Hematopoietic multipotent progenitor cell (in vitro differentiated cells): ENCODE data around the gene EIF4E2. TPM values are rescaled to one million over a fixed set of nuclear protein-coding genes. Genes with fewer than 3 reads are reported as not detected.

Source experiments
- DNase-seq, 3 donors: peaks; one replicate each; pipeline ENCODE4 v3.0.0-alpha.2; 2011 to 2015; ENCODE audit warnings: low read depth in 2 of 3, low spot score in 2 of 3
- total RNA-seq: library from RNA; depleted of rRNA; stranded (reverse); fragments of >200 nt; gene quantifications from one replicate; pipeline ENCODE4 v1.2.3, GENCODE V29; 2012

Gene EIF4E2
- total RNA-seq, 1 donor: 24.2 TPM

DNA sequence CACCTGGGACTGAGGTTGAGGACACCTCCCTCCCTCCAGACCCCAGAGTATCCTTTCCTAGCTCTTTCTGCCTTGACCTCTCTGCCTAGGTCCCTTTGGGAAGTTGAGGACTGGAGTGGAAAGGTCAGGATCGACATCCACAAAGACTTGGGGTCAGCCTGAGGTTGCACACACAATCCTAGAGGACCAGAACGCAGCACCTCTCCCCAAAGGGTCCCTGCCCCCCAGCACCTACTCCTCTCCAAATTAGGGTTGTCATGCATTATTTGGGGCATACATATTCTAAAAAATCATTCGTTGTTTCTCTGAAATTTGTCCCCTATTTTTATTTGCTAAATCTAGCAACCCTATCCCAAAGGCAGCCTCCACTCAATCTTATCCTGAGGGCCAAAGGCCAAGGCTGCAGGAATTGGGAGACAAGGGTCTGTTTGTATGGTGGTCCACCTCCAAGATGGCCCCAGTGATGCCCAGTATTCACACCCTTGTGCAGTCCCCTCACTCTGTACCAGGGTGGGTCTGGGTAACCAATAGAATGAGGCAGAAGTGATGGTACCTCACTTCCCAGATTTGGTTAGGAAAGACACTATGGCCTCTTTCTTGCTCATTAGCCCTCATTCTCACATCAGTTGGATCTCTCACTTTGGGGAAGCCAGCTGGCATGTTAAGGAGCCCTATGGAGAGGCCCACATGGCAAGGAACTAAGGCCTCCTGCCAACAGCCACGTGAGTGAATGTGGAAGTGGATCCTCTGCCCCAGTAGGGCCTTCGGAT lies 14.5 kb upstream of the EIF4E2 start:
- no peak for DNase-seq

DNA sequence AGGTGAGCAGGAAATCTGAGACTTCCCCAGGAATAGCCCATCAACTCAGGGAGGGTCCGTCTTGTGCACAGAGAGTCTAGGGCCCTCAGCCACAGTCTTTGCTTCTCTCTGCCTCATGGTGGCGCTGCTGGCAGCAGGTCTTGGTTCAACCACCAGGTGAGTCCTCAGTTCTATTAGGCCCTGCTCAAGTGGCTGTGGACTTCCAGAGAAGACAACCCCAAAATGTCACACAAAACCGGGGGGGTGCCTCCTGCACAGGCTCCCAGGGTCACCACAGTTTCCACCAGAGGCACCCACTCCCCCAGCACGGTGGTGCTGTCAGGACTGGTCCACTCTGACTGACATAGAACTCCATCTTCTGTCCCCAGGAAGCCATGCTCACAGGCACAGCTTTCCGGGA lies 13.4 kb upstream of the EIF4E2 start:
- no peak for DNase-seq

DNA sequence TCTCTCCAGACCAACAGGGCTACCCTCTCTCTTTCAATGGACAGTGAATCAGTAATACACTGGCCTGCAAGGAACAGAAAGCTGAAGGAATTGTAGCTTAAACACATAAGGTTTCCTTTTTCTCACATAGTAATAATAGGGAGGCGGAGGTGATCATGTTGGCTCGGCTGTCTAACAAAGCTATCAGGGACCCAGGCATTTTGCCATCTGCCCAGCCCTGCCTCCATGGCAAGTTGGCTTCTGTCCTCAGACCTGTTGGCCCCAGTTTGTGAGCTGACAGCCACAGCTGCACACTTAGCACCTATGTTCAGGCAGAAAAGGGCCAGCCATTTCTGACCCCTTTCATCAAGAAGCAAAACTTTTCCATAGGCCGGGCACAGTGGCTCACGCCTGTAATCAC lies 13.0 kb upstream of the EIF4E2 start:
- no peak for DNase-seq

DNA sequence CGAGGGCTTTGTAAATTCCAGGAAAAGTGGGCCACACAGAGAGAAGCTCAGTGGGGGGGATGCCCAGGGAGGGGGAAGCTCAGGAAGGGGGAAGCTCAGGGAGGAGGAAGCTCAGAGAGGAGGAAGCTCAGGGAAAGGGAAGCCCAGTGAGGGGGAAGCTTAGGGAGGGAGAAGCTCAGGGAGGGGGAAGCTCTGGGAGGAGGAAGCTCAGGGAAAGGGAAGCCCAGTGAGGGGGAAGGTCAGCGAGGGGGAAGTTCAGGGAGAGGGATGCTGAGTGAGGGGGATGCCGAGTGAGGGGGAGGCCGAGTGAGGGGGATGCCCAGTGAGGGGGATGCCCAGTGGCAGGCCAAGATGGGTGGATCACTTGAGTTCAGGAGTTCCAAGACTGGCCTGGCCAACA lies 11.8 kb upstream of the EIF4E2 start:
- DNase-seq: no peak

DNA sequence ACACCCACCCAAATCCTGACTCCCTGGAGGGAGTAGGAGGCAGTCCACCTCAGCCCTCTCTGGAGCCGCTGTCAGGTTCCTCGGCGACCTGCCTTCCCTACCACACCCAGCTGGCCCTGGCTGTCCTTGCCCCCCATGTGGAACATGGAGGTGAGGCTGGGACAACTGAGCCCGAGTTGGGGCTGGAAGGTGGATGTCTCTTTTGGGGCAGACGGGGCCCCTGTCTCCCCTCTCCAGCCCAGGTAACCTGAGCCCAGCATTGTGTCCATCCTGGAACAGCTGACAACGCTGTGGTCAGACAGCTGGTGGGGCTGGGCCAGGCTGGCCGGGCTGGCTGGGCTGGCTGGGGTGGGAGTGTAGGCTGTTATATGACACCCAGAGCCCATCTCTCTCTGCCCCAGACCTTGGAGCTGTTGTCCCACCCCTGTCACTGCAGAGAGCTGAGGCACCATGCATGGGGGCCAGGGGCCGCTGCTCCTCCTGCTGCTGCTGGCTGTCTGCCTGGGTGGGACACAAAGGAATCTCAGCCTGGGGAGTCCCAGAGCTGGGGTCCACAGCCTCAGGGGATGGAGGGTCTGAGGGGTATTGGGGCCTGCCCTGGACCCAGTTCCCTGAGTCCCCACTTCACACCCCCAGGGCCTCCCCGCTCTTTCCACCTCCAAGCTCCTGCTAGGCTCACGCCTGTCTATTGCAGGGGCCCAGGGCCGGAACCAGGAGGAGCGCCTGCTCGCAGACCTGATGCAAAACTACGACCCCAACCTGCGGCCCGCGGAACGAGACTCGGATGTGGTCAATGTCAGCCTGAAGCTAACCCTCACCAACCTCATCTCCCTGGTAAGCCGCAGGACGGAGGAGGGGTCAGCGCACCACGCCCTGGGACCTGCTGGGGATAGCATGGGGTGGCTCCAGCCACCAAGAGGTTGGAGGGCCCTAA lies 10.9 kb upstream of the EIF4E2 start, which contains the start of gene CHRNG:
Gene CHRNG (plus strand): TSS at position 395 of the 934 bp plus-strand sequence. CDS start 56 bp downstream, at position 451.
- DNase-seq: no peak

DNA sequence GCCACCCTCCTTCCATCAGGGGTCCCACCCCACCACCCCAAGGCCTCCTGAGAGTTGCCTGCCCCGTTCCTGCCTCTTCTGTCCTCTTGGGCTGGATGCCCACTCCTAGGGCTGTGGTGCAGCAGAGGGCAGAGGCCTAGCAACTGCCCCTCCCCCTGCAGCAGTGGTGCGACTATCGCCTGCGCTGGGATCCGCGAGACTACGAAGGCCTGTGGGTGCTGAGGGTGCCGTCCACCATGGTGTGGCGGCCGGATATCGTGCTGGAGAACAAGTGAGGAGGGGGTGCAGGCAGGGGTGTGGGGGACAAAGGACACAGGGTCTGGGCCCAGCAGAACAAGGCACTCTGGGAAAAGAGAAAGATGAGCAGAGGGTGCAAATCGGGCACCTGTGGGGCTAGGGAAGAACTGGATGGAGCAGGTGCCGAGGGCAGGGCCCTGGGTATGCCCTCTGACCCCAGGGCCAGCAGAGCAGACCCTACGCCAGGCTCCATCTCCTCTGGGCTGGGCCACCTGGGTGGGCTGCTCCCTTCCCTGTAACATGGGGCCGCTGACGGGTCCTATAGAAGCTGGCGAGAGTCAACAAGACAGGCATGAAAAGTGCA lies 9.9 kb upstream of the EIF4E2 start:
- DNase-seq: no peak

DNA sequence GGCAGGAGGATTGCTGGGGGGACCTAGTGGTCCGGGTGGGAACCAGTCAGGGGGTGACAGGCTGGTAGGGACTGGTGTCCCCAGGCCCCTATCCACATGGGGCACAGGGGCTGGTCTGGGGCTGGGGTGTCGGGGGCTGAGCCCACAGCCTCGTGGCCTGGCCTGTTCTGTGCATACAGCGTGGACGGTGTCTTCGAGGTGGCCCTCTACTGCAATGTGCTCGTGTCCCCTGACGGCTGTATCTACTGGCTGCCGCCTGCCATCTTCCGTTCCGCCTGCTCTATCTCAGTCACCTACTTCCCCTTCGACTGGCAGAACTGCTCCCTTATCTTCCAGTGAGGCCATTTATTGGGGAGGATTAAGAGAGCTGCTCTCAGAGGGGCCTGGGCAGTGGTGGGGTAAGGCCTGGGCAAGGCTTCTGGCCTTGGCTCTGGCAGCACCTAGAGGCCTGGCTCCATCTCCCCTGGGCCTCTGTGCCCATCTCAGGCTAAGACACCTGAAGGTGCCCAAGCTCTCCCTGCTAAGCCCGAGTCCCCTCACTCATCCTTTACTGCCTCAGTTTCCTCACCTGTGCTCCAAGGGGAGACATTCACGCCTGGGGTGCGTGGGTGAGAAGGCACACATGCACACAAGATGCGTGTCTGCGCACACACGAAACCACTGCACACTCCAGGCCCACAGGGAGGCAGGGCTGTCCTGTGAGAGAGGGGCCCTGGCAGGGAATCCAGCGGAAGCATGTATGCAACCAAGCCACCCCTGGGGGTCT lies 9.1 kb upstream of the EIF4E2 start:
- DNase-seq: peak in 2 of 3 donors; percentile 23 to 50

DNA sequence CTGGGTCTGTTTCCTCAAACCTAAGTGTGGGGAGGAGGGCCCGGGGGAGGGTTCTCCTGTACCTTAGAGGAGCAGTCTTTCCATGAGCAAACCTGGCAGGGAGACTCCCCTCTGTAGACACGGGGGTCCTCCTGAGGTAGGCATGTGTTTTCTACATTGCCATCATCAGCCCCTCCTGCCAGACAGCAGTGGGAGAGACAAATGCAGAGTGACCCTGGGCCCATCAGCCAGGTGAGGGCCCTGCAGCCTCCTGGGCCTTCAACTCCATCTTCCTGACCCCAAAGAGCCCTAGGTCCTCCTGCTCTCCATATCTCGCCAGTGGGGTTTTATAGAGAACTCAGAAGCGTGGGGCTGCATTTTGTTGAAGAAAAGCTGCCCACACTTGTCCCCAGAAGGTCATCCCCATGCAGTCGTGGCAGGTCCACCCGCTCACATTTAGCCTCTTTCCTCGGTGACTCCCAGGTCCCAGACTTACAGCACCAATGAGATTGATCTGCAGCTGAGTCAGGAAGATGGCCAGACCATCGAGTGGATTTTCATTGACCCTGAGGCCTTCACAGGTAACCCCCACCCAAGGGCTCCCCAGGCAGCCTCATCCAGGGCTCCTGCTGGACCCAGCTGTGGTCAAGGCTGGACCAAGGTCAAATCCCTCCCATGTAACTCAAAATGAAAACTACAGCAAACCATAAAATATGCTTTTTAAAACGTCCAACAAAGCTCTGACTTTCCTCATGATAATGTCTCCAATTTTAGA lies 8.4 kb upstream of the EIF4E2 start:
- no peak for DNase-seq

DNA sequence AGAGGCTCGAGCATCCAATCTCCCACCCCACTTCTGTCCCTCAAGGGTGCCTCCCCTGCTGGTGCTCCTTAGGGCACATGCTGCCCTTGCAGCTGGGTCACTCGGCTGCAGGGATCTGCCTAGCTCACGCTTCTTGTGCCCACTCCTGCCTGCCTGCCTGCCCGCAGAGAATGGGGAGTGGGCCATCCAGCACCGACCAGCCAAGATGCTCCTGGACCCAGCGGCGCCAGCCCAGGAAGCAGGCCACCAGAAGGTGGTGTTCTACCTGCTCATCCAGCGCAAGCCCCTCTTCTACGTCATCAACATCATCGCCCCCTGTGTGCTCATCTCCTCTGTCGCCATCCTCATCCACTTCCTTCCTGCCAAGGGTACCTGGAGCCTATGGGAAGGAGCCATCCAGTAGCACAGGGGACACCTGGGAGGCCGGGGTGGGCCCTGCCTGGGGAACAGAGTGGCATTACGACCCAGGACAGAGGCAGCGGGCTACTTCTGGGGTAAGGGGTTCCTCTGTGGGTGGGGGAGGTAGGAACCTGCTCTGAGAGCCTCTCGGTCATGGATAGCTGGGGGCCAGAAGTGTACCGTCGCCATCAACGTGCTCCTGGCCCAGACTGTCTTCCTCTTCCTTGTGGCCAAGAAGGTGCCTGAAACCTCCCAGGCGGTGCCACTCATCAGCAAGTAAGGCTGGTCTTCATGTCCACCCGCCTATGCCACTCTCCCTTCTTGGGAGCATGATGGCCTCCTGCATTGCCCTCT lies 7.6 kb upstream of the EIF4E2 start:
- DNase-seq: no peak

DNA sequence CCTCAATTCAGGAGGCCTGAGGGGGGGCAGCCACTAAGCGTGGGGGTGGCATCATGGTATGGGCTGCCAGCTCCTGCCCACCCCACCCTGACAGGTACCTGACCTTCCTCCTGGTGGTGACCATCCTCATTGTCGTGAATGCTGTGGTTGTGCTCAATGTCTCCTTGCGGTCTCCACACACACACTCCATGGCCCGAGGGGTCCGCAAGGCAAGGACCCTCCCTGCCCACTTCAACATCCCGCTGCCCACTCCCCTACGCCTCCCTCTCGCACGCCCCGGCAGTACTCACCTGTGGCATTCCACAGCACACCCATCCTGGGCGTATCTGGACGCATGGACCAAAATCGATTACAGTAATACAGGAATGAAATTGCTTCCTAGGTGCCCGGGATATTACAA lies 7.0 kb upstream of the EIF4E2 start:
- no peak for DNase-seq

DNA sequence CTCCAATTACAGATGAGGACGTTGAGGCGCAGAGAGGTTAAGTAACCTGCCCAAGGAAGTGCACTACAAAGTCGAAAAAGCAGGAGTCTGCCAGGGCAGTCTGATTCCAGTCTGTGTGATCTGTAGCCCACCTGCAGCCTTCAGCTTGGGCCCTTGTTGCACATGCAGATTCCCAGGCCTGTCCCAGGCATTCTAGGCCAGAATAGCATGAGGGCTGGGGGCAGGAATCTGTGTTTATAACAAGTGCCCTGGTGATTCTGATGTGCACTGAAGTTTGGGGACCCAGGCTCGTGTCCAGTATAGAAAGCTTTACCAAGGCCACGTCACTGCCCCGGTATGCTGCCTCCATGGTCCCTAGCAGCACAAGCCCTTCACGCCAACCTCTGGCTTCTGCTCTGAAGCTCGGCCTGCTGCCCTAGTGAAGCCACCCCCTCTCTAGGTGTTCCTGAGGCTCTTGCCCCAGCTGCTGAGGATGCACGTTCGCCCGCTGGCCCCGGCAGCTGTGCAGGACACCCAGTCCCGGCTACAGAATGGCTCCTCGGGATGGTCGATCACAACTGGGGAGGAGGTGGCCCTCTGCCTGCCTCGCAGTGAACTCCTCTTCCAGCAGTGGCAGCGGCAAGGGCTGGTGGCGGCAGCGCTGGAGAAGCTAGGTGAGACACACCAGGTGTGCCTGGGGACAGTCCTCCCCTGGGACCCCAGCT lies 6.4 kb upstream of the EIF4E2 start:
- no peak for DNase-seq

DNA sequence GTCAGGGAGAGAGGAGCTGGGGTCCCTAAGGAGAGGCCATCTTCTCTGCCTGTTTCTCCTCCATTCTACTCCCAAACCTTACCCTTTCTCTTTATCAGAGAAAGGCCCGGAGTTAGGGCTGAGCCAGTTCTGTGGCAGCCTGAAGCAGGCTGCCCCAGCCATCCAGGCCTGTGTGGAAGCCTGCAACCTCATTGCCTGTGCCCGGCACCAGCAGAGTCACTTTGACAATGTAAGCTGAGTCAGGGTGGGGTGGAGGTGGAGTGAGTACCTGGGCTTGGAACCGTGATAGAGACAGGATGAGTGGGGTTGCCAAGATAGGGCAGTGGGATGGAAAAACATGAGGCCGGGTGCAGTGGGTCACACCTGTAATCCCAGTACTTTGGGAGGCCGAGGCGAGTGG lies 5.8 kb upstream of the EIF4E2 start:
- DNase-seq: no peak

DNA sequence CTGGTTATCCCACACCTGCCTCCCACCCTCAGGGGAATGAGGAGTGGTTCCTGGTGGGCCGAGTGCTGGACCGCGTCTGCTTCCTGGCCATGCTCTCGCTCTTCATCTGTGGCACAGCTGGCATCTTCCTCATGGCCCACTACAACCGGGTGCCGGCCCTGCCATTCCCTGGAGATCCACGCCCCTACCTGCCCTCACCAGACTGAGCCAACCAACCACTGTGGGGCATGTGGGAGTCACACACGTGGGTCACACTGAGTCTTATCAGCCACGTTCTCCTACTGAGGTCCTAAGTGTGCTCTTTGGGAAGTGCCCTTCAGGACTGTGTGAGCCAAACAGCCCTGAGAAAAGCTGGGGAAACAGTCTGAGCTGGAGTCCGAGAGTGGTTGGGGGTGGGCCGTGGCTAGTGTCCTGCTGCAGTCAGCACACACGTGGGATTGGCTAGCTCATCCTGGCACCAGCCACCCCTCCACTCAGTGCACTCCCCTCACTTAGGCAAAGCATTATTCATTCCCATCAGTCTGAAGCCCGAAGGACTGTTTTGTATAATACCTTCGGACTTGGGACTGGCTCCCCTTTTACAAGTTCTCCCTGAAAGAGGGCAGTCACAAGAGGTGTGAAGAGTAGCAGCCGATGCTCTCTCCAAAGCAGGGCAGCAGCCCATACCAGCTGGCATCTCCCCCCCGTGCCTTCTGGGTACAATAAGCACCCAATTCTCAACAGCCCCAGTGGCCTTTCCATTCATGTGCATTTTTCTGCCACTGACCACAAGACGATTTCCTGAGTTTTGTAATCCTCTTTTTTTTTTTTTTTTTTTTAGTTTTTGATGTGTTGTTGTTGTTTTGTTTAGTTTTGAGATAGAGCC lies 4.7 kb upstream of the EIF4E2 start:
- DNase-seq: no peak

DNA sequence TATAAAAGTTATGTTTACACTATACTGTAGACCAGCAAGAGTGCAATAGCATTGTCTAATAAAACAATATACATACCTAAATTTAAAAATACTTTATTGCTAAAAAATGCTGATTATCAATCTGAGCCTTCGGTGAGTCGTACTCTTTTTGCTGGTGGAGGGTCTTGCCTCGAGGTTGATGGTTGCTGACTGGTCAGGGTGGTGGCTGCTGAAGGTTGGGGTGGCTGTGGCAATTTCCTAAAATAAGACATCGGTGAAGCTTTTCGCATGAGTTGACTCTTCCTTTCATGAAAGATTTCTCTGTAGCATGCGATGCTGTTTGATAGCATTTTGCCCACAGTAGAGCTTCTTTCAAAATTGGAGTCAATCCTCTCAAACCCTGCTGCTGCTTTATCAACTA lies 2.5 kb upstream of the EIF4E2 start:
- no peak for DNase-seq

DNA sequence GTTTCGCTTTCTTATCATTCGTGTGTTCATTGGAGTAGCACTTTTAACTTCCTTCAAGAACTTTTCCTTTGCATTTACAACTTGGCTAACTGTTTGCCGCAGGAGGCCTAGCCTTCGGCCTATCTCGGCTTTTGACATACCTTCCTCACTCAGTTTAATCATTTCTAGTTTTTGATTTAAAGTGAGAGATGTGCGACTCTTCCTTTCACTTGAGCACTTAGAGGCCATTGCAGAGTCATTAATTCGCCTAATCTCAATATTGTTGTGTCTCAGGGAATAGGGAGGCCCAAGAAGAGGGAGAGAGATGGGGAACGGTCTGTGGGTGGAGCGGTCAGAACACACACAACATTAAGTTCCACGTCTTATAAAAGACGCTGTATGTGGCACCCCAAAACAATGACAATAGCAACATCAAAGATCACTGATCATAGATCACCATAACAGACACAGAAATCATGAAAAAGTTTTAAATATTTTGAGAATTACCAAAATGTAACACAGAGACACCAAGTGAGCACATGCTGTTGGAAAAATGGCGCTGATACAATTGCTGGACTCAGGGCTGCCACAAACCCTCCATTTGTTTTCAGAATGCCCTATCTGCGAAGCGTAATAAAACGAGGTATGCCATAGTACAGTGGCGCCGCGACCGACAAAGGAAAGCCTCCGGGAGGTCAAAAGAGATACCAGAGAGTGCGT lies 685 bp upstream of the EIF4E2 start:
- no peak for DNase-seq

DNA sequence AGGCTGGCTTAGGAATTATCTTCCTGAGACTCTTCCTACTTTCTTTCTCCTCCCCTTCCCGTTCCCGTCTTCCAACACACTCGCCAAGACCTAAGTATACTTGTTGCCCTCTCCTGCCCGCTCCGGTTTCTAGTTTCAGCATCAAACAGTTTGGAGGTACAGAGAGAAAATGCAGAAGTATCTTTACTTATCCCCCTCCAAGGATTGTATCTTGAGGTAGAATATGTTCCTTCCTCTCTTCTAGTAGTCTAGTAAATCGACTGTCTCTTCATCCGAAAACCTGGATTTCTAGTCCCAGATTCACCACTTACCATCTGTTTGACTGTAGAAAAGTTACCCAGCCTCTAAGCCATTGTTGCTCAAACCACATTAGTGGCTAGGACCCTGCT lies 755 bp downstream of the EIF4E2 start:
- DNase-seq: peak in 1 of 3 donors; percentile 45

DNA sequence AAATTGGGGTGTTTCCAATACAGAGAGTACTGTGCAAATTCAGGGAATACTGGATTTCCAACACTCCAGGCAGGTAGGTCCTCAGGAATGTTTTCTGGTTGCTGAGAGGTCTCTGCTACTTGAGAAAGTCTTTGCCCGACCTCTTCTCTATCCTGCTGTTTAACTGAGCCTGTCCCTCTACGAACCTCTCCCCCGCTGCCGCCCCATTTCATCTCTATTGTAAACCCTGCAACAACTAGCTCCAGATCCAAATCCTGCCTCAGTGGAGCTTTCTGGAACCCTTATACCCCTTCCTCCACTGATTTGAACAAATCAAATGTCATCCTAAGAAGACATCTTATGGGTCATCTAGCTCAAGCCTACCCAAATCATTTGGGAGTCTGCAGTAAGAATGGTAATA lies 1.3 kb downstream of the EIF4E2 start:
- DNase-seq: no peak
